Panc1 (cell line): ENCODE results near the gene GRHL3.

ENCODE experiments used
- POLR2AphosphoS5 ChIP-seq: IDR thresholded peaks from 2 replicates; pipeline ENCODE4 v1.6.1; 2012; ENCODE audit warnings: mild to moderate bottlenecking, low read depth, low read length, moderate library complexity
- SIN3A ChIP-seq: IDR thresholded peaks from 2 replicates; pipeline ENCODE4 v1.6.1; 2012; ENCODE audit warnings: low read depth, mild to moderate bottlenecking, low read length, moderate library complexity, borderline replicate concordance; ENCODE audit not compliant: insufficient read depth
- TF ChIP-seq, protein P1 (sequence below): fragments of 450-650 bp; IDR thresholded peaks from 2 replicates; pipeline ENCODE4 v1.5.1; 2017; ENCODE audit warnings: mild to moderate bottlenecking
- TF ChIP-seq, protein P2 (sequence below), 2 experiments: IDR thresholded peaks; 2 replicates each; pipeline ENCODE4 v1.6.1; 2011 to 2012; ENCODE audit warnings: low read depth in 2 of 2, control low read depth in 1 of 2, low read length in 1 of 2, mild to moderate bottlenecking in 1 of 2, moderate library complexity in 1 of 2; ENCODE audit not compliant: insufficient read depth in 1 of 2

DNA sequence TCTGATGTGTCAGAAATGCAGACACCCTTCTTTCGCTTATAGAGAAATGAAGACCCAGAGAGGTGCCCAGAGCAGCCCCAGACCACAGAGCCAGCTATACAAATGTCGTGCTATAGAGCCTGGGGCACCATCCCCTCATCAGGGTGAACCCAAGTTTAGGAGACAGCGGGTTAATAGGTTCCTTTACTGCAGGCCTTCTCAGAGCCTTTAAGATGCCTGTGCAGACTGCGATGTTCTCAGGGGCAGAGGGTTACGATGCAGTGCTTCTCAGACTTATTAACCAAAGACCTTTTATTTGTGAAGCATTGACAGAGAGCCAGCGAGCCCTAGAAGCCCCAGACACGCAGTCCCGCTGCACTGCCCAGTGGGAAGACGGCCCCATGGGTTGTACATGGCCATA is 47.5 kb downstream of the GRHL3 start:
- TF ChIP-seq, protein P1, sequence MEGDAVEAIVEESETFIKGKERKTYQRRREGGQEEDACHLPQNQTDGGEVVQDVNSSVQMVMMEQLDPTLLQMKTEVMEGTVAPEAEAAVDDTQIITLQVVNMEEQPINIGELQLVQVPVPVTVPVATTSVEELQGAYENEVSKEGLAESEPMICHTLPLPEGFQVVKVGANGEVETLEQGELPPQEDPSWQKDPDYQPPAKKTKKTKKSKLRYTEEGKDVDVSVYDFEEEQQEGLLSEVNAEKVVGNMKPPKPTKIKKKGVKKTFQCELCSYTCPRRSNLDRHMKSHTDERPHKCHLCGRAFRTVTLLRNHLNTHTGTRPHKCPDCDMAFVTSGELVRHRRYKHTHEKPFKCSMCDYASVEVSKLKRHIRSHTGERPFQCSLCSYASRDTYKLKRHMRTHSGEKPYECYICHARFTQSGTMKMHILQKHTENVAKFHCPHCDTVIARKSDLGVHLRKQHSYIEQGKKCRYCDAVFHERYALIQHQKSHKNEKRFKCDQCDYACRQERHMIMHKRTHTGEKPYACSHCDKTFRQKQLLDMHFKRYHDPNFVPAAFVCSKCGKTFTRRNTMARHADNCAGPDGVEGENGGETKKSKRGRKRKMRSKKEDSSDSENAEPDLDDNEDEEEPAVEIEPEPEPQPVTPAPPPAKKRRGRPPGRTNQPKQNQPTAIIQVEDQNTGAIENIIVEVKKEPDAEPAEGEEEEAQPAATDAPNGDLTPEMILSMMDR = no peak
- TF ChIP-seq POLR2AphosphoS5 (no peak), SIN3A (no peak)
- TF ChIP-seq, protein P2, sequence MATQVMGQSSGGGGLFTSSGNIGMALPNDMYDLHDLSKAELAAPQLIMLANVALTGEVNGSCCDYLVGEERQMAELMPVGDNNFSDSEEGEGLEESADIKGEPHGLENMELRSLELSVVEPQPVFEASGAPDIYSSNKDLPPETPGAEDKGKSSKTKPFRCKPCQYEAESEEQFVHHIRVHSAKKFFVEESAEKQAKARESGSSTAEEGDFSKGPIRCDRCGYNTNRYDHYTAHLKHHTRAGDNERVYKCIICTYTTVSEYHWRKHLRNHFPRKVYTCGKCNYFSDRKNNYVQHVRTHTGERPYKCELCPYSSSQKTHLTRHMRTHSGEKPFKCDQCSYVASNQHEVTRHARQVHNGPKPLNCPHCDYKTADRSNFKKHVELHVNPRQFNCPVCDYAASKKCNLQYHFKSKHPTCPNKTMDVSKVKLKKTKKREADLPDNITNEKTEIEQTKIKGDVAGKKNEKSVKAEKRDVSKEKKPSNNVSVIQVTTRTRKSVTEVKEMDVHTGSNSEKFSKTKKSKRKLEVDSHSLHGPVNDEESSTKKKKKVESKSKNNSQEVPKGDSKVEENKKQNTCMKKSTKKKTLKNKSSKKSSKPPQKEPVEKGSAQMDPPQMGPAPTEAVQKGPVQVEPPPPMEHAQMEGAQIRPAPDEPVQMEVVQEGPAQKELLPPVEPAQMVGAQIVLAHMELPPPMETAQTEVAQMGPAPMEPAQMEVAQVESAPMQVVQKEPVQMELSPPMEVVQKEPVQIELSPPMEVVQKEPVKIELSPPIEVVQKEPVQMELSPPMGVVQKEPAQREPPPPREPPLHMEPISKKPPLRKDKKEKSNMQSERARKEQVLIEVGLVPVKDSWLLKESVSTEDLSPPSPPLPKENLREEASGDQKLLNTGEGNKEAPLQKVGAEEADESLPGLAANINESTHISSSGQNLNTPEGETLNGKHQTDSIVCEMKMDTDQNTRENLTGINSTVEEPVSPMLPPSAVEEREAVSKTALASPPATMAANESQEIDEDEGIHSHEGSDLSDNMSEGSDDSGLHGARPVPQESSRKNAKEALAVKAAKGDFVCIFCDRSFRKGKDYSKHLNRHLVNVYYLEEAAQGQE (IDR thresholded peaks at IDR 0.05; ENCODE audit: insufficient read depth in 1 of 2, low read depth in 2 of 2, low read length in 1 of 2) = no peak
